Effector memory CD8-positive, alpha-beta T cell (primary cell): ENCODE measurements around the gene SESTD1.

Source experiments
- ATAC-seq: fragments of 150-1000 bp; cut with Tn5 transposase; replicated peaks from 2 replicates; pipeline ENCODE4 v1.10.0; 2021; ENCODE audit warnings: mild to moderate bottlenecking, moderate library complexity
- DNase-seq, 3 experiments: peaks; one replicate each; pipeline ENCODE4 v3.0.0; 2021
- H3K27ac Mint-ChIP-seq, 2 donors: one replicate each; pipeline ENCODE4 v1.8.0; 2022; ENCODE audit warnings: mild to moderate bottlenecking in 2 of 2, mixed read lengths in 2 of 2, moderate library complexity in 2 of 2
- H3K27me3 Mint-ChIP-seq, 2 donors: one replicate each; pipeline ENCODE4 v1.8.0; 2022; ENCODE audit warnings: mixed read lengths in 2 of 2
- H3K36me3 Mint-ChIP-seq: one replicate; pipeline ENCODE4 v1.8.0; 2022; ENCODE audit warnings: mild to moderate bottlenecking, moderate library complexity, mixed read lengths; ENCODE audit not compliant: insufficient read depth
- H3K4me1 Mint-ChIP-seq, 2 donors: one replicate each; pipeline ENCODE4 v1.8.0; 2022; ENCODE audit warnings: low read depth in 2 of 2, mixed read lengths in 2 of 2
- H3K4me3 Mint-ChIP-seq, 2 donors: one replicate each; pipeline ENCODE4 v1.8.0; 2022; ENCODE audit warnings: mild to moderate bottlenecking in 2 of 2, mixed read lengths in 2 of 2, moderate library complexity in 2 of 2
- H3K9me3 Mint-ChIP-seq, 2 donors: one replicate each; pipeline ENCODE4 v1.8.0; 2022; ENCODE audit warnings: mixed read lengths in 2 of 2
- total RNA-seq, 9 experiments: gene quantifications; one replicate each; lab custom pipeline; 2026; lab: John Stamatoyannopoulos, UW

SESTD1 gene, protein sequence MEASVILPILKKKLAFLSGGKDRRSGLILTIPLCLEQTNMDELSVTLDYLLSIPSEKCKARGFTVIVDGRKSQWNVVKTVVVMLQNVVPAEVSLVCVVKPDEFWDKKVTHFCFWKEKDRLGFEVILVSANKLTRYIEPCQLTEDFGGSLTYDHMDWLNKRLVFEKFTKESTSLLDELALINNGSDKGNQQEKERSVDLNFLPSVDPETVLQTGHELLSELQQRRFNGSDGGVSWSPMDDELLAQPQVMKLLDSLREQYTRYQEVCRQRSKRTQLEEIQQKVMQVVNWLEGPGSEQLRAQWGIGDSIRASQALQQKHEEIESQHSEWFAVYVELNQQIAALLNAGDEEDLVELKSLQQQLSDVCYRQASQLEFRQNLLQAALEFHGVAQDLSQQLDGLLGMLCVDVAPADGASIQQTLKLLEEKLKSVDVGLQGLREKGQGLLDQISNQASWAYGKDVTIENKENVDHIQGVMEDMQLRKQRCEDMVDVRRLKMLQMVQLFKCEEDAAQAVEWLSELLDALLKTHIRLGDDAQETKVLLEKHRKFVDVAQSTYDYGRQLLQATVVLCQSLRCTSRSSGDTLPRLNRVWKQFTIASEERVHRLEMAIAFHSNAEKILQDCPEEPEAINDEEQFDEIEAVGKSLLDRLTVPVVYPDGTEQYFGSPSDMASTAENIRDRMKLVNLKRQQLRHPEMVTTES
- total RNA-seq = 1.3 to 14.7 (median 3.3) reads per million in 9 experiments

DNA sequence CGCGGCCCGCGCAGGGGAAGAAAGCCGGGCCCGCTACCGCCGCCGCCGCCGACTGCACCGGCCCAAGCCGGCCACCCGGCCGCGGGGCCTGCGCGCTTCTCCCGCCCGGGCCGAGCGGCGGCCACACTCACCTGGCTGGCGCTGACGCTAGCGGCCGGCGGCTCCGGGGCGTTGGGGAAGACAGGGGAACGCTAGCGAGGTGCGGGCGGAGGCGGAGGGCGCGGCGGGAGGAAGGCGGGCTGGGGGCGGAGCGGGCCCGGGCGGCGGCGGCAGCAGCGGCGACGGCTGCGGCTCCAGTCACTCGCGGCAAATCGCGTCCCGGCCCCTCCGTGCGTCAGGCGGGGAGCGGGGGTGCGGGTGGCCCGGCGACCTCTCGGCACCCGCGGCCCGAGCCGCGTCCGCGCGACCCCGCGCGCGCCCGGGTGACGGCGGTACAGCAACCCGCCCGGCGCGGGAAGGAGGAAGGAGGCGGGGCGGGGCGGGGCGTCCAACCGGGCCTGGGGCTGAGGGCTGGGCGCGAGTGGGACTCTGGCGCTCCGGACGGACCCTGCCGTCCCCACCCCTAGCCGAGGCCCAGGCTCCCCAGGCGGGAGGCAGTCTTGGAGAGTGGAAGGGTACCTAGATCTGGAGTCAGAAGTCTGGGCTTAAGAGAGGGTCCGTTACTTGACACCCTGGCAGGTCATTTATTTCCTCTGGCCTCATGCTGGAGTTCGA lies at the start of gene SESTD1:
Gene SESTD1, minus strand, starts transcription at position 465 of the 714 bp plus-strand sequence. CDS start 72,991 bp downstream, outside the sequence.
- peaks cover 0 to 6% of the 10 kb centered on the region in 2 donors for H3K9me3 Mint-ChIP-seq
- peaks cover 44 to 54% of the 10 kb centered on the region in 2 donors for H3K27me3 Mint-ChIP-seq

DNA sequence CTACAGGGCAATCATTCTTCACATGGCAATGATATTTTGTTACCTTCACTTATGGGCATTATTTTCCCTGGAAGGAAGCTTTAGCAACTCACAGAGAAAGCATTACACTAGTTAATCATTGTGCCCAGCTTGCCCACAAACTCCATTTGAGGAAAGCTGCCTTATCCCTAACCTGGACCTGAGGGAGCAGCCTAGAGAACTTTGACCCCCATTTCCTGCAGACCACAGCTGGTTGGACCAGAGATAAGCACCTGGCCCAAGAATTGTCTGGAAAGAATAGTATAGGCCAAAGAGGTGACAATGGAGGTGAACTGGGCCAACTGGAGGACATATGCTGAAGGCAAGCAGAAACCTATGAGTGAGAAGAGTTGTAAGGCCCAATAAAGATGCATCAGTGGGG lies 48.4 kb upstream of the SESTD1 start:
- DNase-seq (no peak), ATAC-seq (no peak)
- H3K4me3 Mint-ChIP-seq = no peak overlapping the region
- H3K36me3 Mint-ChIP-seq = no peaks in the 10 kb centered on the region
- H3K4me1 Mint-ChIP-seq = no peaks in the 10 kb centered on the region
- H3K27me3 Mint-ChIP-seq = no peaks in the 10 kb centered on the region
- H3K9me3 Mint-ChIP-seq = peaks cover 9 to 13% of the 10 kb centered on the region in 2 donors
- H3K27ac Mint-ChIP-seq = no peak overlapping the region

More for the DNA sequence above, at the start of gene SESTD1:
- no peaks in the 10 kb centered on the region for H3K36me3 Mint-ChIP-seq
- H3K27ac Mint-ChIP-seq = peak within 1 kb of the TSS in 1 of 2 donors; percentile 26
- ATAC-seq (peak; percentile 63), DNase-seq (peak in 1 of 3 experiments; percentile 3)
- H3K4me3 Mint-ChIP-seq = peak within 1 kb of the TSS; percentile 69 to 71
- H3K4me1 Mint-ChIP-seq = peaks cover 0 to 2% of the 10 kb centered on the region in 2 donors

DNA sequence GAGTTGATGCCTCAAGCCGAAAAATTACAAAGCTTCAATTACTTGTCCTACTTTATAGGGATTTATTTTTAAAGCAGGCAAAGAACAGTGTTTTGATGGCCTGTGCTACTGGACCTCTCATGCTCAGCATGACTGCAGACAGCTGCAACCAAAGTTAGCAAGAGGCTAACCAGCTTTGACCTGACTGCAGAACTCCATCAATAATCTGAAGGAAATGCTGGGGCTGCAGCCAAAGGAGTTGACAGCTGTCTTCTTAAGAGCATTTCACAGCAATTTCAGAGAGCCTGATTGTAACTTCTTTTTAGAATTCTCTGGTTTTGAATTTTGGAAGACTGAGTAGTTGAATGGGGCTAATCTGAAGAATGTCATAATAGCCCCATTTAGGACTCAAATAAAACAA lies 46.5 kb upstream of the SESTD1 start:
- Mint-ChIP-seq H3K27ac (no peak overlapping the region), H3K9me3 (peaks cover 5 to 16% of the 10 kb centered on the region in 2 donors), H3K4me3 (no peak overlapping the region), H3K4me1 (no peaks in the 10 kb centered on the region), H3K27me3 (no peaks in the 10 kb centered on the region), H3K36me3 (no peaks in the 10 kb centered on the region)
- ATAC-seq = no peak
- no peak for DNase-seq

DNA sequence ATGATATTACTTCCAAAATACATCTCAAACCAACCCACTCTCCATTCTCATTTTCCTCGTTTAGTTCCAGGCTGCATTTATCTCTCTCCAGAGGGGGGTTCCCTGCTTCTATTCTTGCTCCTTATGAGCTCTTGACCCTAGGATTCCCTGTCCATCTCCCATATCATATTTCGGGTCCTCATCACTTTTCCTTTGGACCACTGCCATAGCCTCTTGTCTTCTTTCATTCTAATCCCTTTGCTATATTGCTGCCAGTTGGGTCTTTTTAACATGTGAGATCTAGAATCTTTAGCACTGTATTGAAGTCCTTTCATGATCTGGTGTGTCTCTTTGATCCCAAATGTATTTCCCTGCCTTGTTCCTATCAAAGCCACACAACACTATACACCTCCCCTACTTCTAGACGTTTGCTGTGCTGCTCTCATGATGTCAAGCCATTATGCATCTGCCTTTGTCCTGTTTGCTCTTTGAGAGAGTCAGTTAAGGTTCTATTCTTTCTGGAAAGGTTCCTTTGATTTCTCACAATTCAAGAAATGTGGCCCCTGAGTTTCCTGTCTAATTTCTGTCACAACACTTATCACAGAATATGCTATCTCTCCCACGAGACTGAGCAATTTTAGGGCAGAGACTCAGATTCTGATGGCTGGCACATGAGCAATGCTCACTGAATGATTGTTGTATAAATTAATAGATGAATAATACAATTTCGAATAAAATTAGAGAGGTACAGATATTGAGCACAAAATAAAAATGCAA lies 43.2 kb upstream of the SESTD1 start:
- Mint-ChIP-seq H3K4me1 (no peaks in the 10 kb centered on the region), H3K36me3 (no peaks in the 10 kb centered on the region), H3K9me3 (peaks cover 2 to 8% of the 10 kb centered on the region in 2 donors), H3K4me3 (no peak overlapping the region), H3K27me3 (no peaks in the 10 kb centered on the region), H3K27ac (no peak overlapping the region)
- DNase-seq = no peak
- ATAC-seq = no peak

DNA sequence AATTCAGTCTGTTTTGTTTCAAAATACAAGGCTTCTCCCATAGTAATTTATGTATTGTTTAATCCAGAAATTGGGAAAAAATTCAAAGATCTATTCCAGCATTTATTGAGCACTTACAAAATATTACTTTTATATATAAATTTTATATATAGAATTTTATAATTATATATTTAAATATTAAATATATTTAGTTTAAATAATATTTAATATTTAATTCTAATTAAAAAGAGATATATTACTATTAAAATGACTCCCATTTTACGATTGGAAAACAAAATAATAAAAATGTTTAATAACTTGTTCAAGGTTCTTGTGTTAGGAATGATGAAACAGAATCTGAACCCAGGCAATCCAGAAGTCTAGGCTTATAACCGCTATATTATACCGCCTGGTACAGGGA lies 40.5 kb upstream of the SESTD1 start:
- Mint-ChIP-seq H3K9me3 (peaks cover 5 to 8% of the 10 kb centered on the region in 2 donors), H3K27ac (no peak overlapping the region), H3K4me3 (no peak overlapping the region), H3K4me1 (no peaks in the 10 kb centered on the region), H3K36me3 (peaks cover 2% of the 10 kb centered on the region), H3K27me3 (no peaks in the 10 kb centered on the region)
- DNase-seq (no peak), ATAC-seq (no peak)

DNA sequence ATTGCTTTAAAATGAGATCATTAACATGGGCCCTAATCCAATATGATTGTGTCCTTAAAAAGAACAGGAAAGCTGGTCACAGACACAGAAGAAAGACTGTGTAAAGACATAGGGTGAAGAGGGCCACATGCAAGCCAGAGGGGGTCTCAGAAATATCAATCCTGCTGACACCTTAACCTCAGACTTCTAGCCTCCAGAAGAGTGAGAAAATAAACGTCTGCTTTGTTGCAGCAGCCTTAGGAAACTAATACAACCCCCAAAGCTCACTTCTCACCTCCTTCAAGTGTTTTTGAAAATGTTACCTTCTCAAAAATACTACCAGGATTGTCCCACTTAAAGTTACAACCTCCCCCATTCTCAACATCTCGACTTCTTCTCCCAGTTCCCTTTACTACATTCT lies 39.8 kb upstream of the SESTD1 start:
- no peak for DNase-seq
- Mint-ChIP-seq H3K4me3 (no peak overlapping the region), H3K4me1 (no peaks in the 10 kb centered on the region), H3K9me3 (peaks cover 7 to 8% of the 10 kb centered on the region in 2 donors), H3K27ac (no peak overlapping the region), H3K36me3 (peaks cover 5% of the 10 kb centered on the region), H3K27me3 (no peaks in the 10 kb centered on the region)
- no peak for ATAC-seq

DNA sequence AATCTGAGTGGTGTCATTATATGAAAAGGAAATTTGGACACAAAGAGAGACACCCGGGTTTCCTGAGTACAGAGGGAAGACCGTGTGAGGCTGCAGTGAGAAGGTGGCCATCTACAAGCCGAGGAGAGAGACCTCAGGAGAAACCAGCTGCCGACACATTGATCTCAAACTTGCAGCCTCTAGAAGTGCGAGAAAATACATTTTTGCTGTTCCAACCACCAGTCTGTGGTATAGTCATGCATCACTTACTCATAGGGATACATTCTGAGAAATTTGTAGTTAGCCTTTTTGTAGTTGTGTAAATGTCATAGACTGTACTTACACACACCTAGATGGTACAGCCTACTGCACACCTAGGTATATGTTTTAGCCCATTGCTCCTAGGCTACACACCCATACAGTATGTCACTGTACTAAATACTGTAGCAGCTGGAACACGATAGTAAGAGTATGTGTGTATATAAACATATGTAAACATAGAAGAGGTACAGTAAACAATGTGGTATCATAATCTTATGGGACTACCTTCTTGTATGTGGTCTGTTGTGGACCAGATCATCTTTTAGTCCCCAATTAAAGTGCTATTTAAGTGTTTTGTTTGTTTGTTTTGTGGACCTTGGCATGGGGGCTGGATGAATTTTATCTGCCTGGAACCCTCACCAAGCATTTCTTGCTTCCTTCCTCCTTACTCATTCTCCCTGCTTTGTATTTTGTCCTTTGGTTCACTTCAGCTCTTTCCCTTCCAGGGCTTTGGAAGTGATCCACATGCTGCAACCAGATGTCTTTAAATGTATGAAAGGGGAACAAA lies 38.3 kb upstream of the SESTD1 start:
- DNase-seq (no peak), ATAC-seq (no peak)
- Mint-ChIP-seq H3K9me3 (peaks cover 4 to 8% of the 10 kb centered on the region in 2 donors), H3K4me3 (no peak overlapping the region), H3K4me1 (no peaks in the 10 kb centered on the region), H3K27me3 (no peaks in the 10 kb centered on the region), H3K36me3 (peaks cover 6% of the 10 kb centered on the region), H3K27ac (no peak overlapping the region)

DNA sequence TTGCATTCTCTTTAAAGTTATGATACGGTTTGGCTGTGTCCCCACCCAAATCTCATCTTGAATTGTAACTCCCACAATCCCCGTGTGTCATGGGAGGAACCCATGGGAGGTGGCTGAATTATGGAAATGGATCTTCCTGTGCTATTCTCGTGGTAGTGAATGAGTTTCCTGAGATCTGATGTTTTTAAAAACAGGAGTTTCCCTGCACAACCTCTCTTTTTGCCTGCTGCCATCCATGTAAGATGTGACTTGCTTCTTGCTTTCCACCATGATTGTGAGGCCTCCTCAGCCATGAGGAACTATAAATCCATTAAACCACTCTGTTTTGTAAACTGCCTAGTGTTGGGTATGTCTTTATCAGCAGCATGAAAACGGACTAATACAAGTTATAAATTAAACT lies 37.5 kb upstream of the SESTD1 start:
- ATAC-seq (no peak), DNase-seq (no peak)
- Mint-ChIP-seq H3K4me3 (no peak overlapping the region), H3K9me3 (peaks cover 0 to 4% of the 10 kb centered on the region in 2 donors), H3K27ac (no peak overlapping the region), H3K27me3 (no peaks in the 10 kb centered on the region), H3K4me1 (no peaks in the 10 kb centered on the region), H3K36me3 (peaks cover 6% of the 10 kb centered on the region)

DNA sequence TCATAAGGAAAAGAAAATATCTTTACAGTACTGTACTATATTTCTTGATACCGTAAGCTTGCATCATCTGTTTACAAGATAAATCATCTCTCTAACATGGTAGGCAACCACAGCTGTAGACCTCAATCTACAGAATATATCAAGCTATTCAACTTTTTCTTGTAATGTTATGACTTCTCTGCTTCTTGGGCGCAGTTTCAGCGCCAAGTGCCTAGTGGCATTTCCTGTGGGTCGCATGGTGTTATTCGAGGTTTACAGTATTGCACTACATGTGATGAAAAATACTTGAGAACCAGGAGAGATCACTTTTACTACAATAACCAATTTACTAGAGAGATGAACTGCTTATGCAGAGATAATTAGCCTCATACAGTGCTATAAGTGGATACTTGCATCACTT lies 34.0 kb upstream of the SESTD1 start:
- H3K4me3 Mint-ChIP-seq = no peak overlapping the region
- no peaks in the 10 kb centered on the region for H3K4me1 Mint-ChIP-seq
- H3K36me3 Mint-ChIP-seq = peaks cover 6% of the 10 kb centered on the region
- no peak overlapping the region for H3K27ac Mint-ChIP-seq
- no peak for ATAC-seq
- H3K27me3 Mint-ChIP-seq = no peaks in the 10 kb centered on the region
- DNase-seq = no peak
- H3K9me3 Mint-ChIP-seq = peaks cover 0 to 4% of the 10 kb centered on the region in 2 donors

DNA sequence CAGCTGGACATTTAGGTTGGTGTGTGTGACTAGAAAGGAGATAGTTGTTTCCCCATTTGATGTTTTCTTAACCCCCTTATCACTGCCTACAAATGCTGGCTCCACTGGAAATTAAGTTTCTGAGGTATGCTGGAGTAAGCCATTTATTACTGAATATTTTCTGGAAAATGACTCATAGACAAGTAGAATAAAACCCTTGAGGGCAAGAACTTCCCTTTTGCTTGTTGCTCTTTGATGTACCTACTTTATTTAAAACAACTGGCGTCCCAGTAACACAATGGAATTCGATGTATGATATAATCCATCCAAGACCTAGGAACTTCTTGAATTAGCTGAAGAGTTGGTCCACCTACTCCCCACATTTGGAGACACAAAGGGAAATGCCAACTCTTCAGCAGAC lies 33.3 kb upstream of the SESTD1 start:
- H3K36me3 Mint-ChIP-seq = peaks cover 6% of the 10 kb centered on the region
- no peak for ATAC-seq

DNA sequence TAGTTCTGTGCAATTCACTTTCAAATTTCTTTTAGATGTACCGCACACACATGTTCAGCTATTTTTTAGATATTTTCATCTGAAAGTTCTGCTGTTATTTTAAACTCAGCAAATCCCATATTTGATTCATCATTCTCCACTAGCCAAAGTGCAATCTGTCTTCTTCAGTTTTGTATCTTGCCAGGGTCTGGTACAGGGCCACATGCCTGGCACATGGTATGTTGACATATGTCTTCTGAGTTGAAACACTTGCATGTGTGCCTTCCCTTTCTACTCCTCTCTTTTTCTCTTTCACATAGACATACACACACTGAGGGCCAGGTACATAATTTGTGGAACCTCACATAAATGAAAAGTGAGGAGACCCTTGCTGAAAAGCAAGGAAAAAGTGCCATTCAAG lies 25.7 kb upstream of the SESTD1 start:
- no peaks in the 10 kb centered on the region for H3K4me1 Mint-ChIP-seq
- H3K27ac Mint-ChIP-seq = no peak overlapping the region
- H3K4me3 Mint-ChIP-seq = peak overlapping the region in 1 of 2 donors; percentile 27
- DNase-seq (no peak), ATAC-seq (no peak)
- no peaks in the 10 kb centered on the region for H3K36me3 Mint-ChIP-seq
- H3K9me3 Mint-ChIP-seq = no peaks in the 10 kb centered on the region
- no peaks in the 10 kb centered on the region for H3K27me3 Mint-ChIP-seq

More for the DNA sequence above, 33.3 kb upstream of the SESTD1 start:
- no peaks in the 10 kb centered on the region for H3K4me1 Mint-ChIP-seq
- H3K27ac Mint-ChIP-seq = no peak overlapping the region
- H3K9me3 Mint-ChIP-seq = peaks cover 0 to 4% of the 10 kb centered on the region in 2 donors
- no peak for DNase-seq
- no peaks in the 10 kb centered on the region for H3K27me3 Mint-ChIP-seq
- H3K4me3 Mint-ChIP-seq = no peak overlapping the region

DNA sequence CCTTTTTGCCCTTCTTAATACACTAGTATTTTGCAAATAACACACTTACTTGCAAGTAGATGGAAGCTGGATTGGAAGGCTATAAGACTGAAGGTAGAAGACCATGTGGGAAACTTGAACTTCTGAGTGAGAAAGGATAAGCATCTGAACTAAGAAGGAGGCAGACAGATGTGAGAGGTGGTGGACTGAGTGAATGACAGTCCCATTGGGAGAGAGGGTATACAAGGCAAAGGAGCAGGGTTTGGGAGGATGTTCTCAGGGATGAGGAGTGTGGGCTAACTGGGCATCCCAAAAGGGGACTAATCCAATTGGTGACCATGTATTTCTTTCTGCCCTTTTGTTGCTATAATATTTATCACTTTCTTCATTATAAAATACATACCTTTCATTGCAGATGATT lies 20.4 kb upstream of the SESTD1 start:
- H3K4me1 Mint-ChIP-seq = no peaks in the 10 kb centered on the region
- ATAC-seq (no peak), DNase-seq (no peak)
- no peak overlapping the region for H3K27ac Mint-ChIP-seq
- no peaks in the 10 kb centered on the region for H3K9me3 Mint-ChIP-seq
- H3K27me3 Mint-ChIP-seq = no peaks in the 10 kb centered on the region
- no peaks in the 10 kb centered on the region for H3K36me3 Mint-ChIP-seq
- no peak overlapping the region for H3K4me3 Mint-ChIP-seq
